HepG2 (cell line): ENCODE data around the gene BRD2. TPM values are rescaled to one million over a fixed set of nuclear protein-coding genes. Genes with fewer than 3 reads are reported as not detected.

Experiments used
- ARID4A ChIP-seq: sonication (generic); formaldehyde crosslinking; IDR thresholded peaks from 2 replicates; pipeline ENCODE4 v1.5.0; 2020; ENCODE audit warnings: mild to moderate bottlenecking, missing genetic modification reagents, borderline replicate concordance
- ATF6 ChIP-seq: sonication (generic); formaldehyde crosslinking; conservative IDR thresholded peaks from 2 replicates; pipeline ENCODE4 v1.4.0; 2020; ENCODE audit warnings: missing genetic modification reagents
- EED ChIP-seq: sonication (generic); formaldehyde crosslinking; IDR thresholded peaks from 2 replicates; pipeline ENCODE4 v1.5.0; 2020; ENCODE audit warnings: mild to moderate bottlenecking, missing genetic modification reagents
- ISL2 ChIP-seq: sonication (generic); formaldehyde crosslinking; IDR thresholded peaks from 2 replicates; pipeline ENCODE4 v1.5.0; 2020; ENCODE audit warnings: missing genetic modification reagents
- MXD3 ChIP-seq: IDR thresholded peaks from 2 replicates; pipeline ENCODE4 v1.6.1; 2016; ENCODE audit warnings: mild to moderate bottlenecking, missing biosample characterization, missing genetic modification reagents
- POLR2AphosphoS5 ChIP-seq: IDR thresholded peaks from 2 replicates; pipeline ENCODE4 v1.6.1; 2012; ENCODE audit warnings: low read depth, low read length
- RARA ChIP-seq: IDR thresholded peaks from 2 replicates; pipeline ENCODE4 v1.6.1; 2016; ENCODE audit warnings: missing genetic modification reagents, missing compliant biosample characterization
- RNF2 ChIP-seq: fragments of 450-650 bp; conservative IDR thresholded peaks from 2 replicates; pipeline ENCODE4 v1.6.1; 2016; ENCODE audit warnings: low read depth
- SP5 ChIP-seq: IDR thresholded peaks from 2 replicates; pipeline ENCODE4 v1.6.1; 2016; ENCODE audit warnings: low read depth, borderline replicate concordance
- YY1 ChIP-seq: IDR thresholded peaks from 2 replicates; pipeline ENCODE4 v1.6.1; 2011; ENCODE audit warnings: low read length, low read depth, moderate library complexity, mild to moderate bottlenecking; ENCODE audit not compliant: insufficient read depth, insufficient replicate concordance
- ZBTB44 ChIP-seq: sonication (generic); formaldehyde crosslinking; IDR thresholded peaks from 2 replicates; pipeline ENCODE4 v1.4.0; 2020; ENCODE audit warnings: missing genetic modification reagents
- ZFP82 ChIP-seq: sonication (generic); formaldehyde crosslinking; IDR thresholded peaks from 2 replicates; pipeline ENCODE4 v1.5.1; 2020; ENCODE audit warnings: mild to moderate bottlenecking, missing genetic modification reagents, borderline replicate concordance
- ZNF10 ChIP-seq: sonication (generic); formaldehyde crosslinking; IDR thresholded peaks from 2 replicates; pipeline ENCODE4 v1.4.0; 2020; ENCODE audit warnings: mild to moderate bottlenecking, low read depth, missing genetic modification reagents, borderline replicate concordance
- ZNF136 ChIP-seq: sonication (generic); formaldehyde crosslinking; IDR thresholded peaks from 2 replicates; pipeline ENCODE4 v1.8.1; 2022; ENCODE audit warnings: low read depth, mild to moderate bottlenecking, moderate library complexity, missing genetic modification reagents
- ZNF205 ChIP-seq: IDR thresholded peaks from 2 replicates; pipeline ENCODE4 v1.6.1; 2018; ENCODE audit warnings: missing biosample characterization, missing genetic modification reagents
- ZNF569 ChIP-seq: sonication (generic); formaldehyde crosslinking; IDR thresholded peaks from 2 replicates; pipeline ENCODE4 v1.5.0; 2020; ENCODE audit warnings: mild to moderate bottlenecking, missing genetic modification reagents, moderate library complexity, borderline replicate concordance
- ZNF605 ChIP-seq: sonication (generic); formaldehyde crosslinking; IDR thresholded peaks from 2 replicates; pipeline ENCODE4 v1.8.0; 2022; ENCODE audit warnings: mild to moderate bottlenecking, missing genetic modification reagents
- ZNF691 ChIP-seq: sonication (generic); formaldehyde crosslinking; IDR thresholded peaks from 2 replicates; pipeline ENCODE4 v1.4.0; 2020; ENCODE audit warnings: missing genetic modification reagents, low read depth, mild to moderate bottlenecking, borderline replicate concordance
- ZNF776 ChIP-seq: sonication (generic); formaldehyde crosslinking; IDR thresholded peaks from 2 replicates; pipeline ENCODE4 v1.4.0; 2020; ENCODE audit warnings: mild to moderate bottlenecking, missing genetic modification reagents
- ZNF790 ChIP-seq: sonication (generic); formaldehyde crosslinking; IDR thresholded peaks from 2 replicates; pipeline ENCODE4 v1.8.0; 2022; ENCODE audit warnings: missing genetic modification reagents, mild to moderate bottlenecking, borderline replicate concordance
- polyA plus RNA-seq, 8 experiments: library from polyadenylated mRNA; depleted of rRNA in 3 of 8; stranded (reverse) in 7 of 8; unstranded in 1 of 8; fragments of >200 nt; fragmentation: Illumina TruSeq in 4 of 8; extraction: Trizol in 4 of 8; gene quantifications; 2 replicates each; pipeline versions ENCODE4 v1.2.1 to v1.2.3, GENCODE V29; 2011 to 2016; ENCODE audit warnings: low read depth in 4 of 8, missing spikeins in 1 of 8, mixed read lengths in 1 of 8; ENCODE audit not compliant: insufficient read depth in 1 of 8
- total RNA-seq, 5 experiments: library from RNA; depleted of rRNA; stranded (reverse); fragments of >200 nt; fragmentation: Illumina TruSeq; extraction: Trizol; gene quantifications; 2 replicates each; pipeline ENCODE4 v1.2.3, GENCODE V29; 2016; ENCODE audit warnings: low read depth in 1 of 5

BRD2 gene
- total and polyA plus RNA-seq, 2 of the 13 experiments (the other 11 are each of a cell fraction or from before 2014, with no cell fraction given), result 143 to 202 TPM

GRCh38 chr6:32968093-32968866 lies at the start of gene BRD2 (continued):
- TF ChIP-seq RNF2 (peak; percentile 67), ZNF790 (CRISPR knock-in tag) (no peak; the same call in 1 of the 2 replicates), MXD3 (CRISPR knock-in tag) (peak; percentile 90), RARA (CRISPR knock-in tag) (peak; percentile 94), ZBTB44 (peak; percentile 62; the same call in 1 of the 2 replicates), ARID4A (CRISPR knock-in tag) (peak; percentile 90), ZFP82 (CRISPR knock-in tag) (peak; percentile 92), YY1 (peak; percentile 93), ZNF10 (no peak), ZNF691 (CRISPR knock-in tag) (peak; percentile 20; the same call in 1 of the 2 replicates), ZNF205 (peak; percentile 72; the same call in 1 of the 2 replicates), EED (CRISPR knock-in tag) (peak; percentile 90), ZNF136 (CRISPR knock-in tag) (peak; percentile 86), ZNF605 (CRISPR knock-in tag) (peak; percentile 96), ZNF776 (peak; percentile 85), ZNF569 (peak; percentile 75; the same call in 1 of the 2 replicates), POLR2AphosphoS5 (peak; percentile 78), SP5 (CRISPR knock-in tag) (peak; percentile 55), ATF6 (0 out of 2 replicates have a peak, but pooled peaks have one; percentile 58), ISL2 (CRISPR knock-in tag) (peak; percentile 88)
